Endothelial cell of umbilical vein (primary cell): ENCODE data around the gene TFB2M. TPM values are rescaled to one million over a fixed set of nuclear protein-coding genes. Genes with fewer than 3 reads are reported as not detected.

ENCODE experiments used
- BruUV-seq: library from RNA; stranded (reverse); fragments of 400-500 nt; replicated peaks from 2 replicates; lab custom pipeline; 2021; lab: Mats Ljungman, UMichigan
- CTCF ChIA-PET: fragments of 300-600, 350-600 bp; sonication (Branson Sonifier 250); formaldehyde crosslinking; loops from one replicate; lab custom pipeline; 2021; ENCODE audit warnings: antibody characterized with exemption, inconsistent platforms; lab: Charles Lee
- POLR2A ChIA-PET: fragments of 300-600, 350-600 bp; sonication (Branson Sonifier 250); formaldehyde crosslinking; loops from one replicate; lab custom pipeline; 2021; ENCODE audit warnings: antibody characterized with exemption, inconsistent platforms; lab: Charles Lee
- DNase-seq: peaks from one replicate; pipeline ENCODE4 v3.0.0-alpha.2; 2011; ENCODE audit warnings: low read depth, low spot score
- FAIRE-seq: peaks from 2 replicates; lab custom pipeline; 2011; peaks lifted over from hg19 to GRCh38; lab: Jason Lieb, UNC
- H2AFZ ChIP-seq: 2 replicates; pipeline ENCODE4 v1.6.0; 2012; ENCODE audit warnings: low read depth, low read length, control low read depth, inconsistent platforms
- H3K27ac ChIP-seq: 2 replicates; pipeline ENCODE4 v1.5.1; 2011; ENCODE audit warnings: low read depth, mild to moderate bottlenecking, control low read depth, low read length, moderate library complexity; ENCODE audit not compliant: insufficient read depth
- H3K27me3 ChIP-seq, 2 experiments: 2 replicates each; pipeline versions ENCODE4 v1.6.0 to v1.6.1; 2011; ENCODE audit warnings: low read length in 2 of 2, mixed read lengths in 1 of 2; ENCODE audit not compliant: control insufficient read depth in 2 of 2, insufficient read depth in 2 of 2
- H3K36me3 ChIP-seq, 2 experiments: 2 replicates in 1 of 2; 3 replicates in 1 of 2; pipeline ENCODE4 v1.5.1; 2011; ENCODE audit warnings: low read length in 2 of 2, mild to moderate bottlenecking in 1 of 2, moderate library complexity in 1 of 2; ENCODE audit not compliant: control insufficient read depth in 2 of 2, insufficient read depth in 2 of 2; ENCODE audit errors: extremely low read depth in 1 of 2
- H3K4me1 ChIP-seq: 3 replicates; pipeline ENCODE4 v1.5.1; 2011; ENCODE audit warnings: mild to moderate bottlenecking, low read length; ENCODE audit not compliant: control insufficient read depth, insufficient read depth; ENCODE audit errors: extremely low read depth
- H3K4me2 ChIP-seq: 2 replicates; pipeline ENCODE4 v1.6.1; 2011; ENCODE audit warnings: low read length, control low read depth, mixed read lengths; ENCODE audit not compliant: insufficient read depth
- H3K4me3 ChIP-seq, 3 experiments: fragments of 200-600 bp in 1 of 3; sonication (generic), shearing (Covaris generic) in 1 of 3; replicated peaks in 1 of 3; 2 replicates each; pipeline ENCODE4 v1.5.1; 2011 to 2016; ENCODE audit warnings: control low read depth in 3 of 3, low read length in 3 of 3, mild to moderate bottlenecking in 2 of 3, inconsistent platforms in 1 of 3, low read depth in 1 of 3, moderate library complexity in 1 of 3; ENCODE audit not compliant: insufficient read depth in 1 of 3
- H3K79me2 ChIP-seq: 2 replicates; pipeline ENCODE4 v1.6.0; 2012; ENCODE audit warnings: low read length, inconsistent platforms; ENCODE audit not compliant: control insufficient read depth, insufficient read depth
- H3K9ac ChIP-seq: replicated peaks from 2 replicates; pipeline ENCODE3; 2011; ENCODE audit warnings: low read length, control low read depth; ENCODE audit not compliant: insufficient read depth; ENCODE audit errors: extremely low read depth
- H3K9me1 ChIP-seq: replicated peaks from 3 replicates; pipeline ENCODE4 v1.6.0; 2011; ENCODE audit warnings: mild to moderate bottlenecking, low read length; ENCODE audit not compliant: control insufficient read depth, insufficient read depth; ENCODE audit errors: extremely low read depth
- H3K9me3 ChIP-seq: replicated peaks from 2 replicates; pipeline ENCODE4 v1.5.1; 2012; ENCODE audit warnings: low read length, inconsistent platforms; ENCODE audit not compliant: control insufficient read depth, insufficient read depth
- H4K20me1 ChIP-seq: replicated peaks from 2 replicates; pipeline ENCODE3; 2011; ENCODE audit warnings: mild to moderate bottlenecking, low read length; ENCODE audit not compliant: control insufficient read depth, insufficient read depth; ENCODE audit errors: extremely low read depth
- EZH2 ChIP-seq: IDR thresholded peaks from 2 replicates; pipeline ENCODE4 v1.6.1; 2012; ENCODE audit warnings: borderline replicate concordance, low read depth, mild to moderate bottlenecking, moderate library complexity, low read length, inconsistent platforms; ENCODE audit not compliant: severe bottlenecking
- POLR2A ChIP-seq: IDR thresholded peaks from 2 replicates; pipeline ENCODE4 v1.6.1; 2012; ENCODE audit warnings: low read depth, mild to moderate bottlenecking, control low read depth, low read length
- POLR2AphosphoS5 ChIP-seq: IDR thresholded peaks from 2 replicates; pipeline ENCODE4 v1.6.1; 2012; ENCODE audit warnings: low read depth, mild to moderate bottlenecking, control low read depth, low read length, moderate library complexity; ENCODE audit not compliant: insufficient read depth
- dilution Hi-C: fragments of 300-500 bp; cut with MboI; formaldehyde crosslinking; loops from one replicate; pipeline ENCODE4 v1.15.0; 2019; ENCODE audit warnings: low sequenced_read_pairs; ENCODE audit not compliant: extremely low pct_ligation_motif_present
- intact Hi-C: fragments of 100-400 bp; cut with micrococcal nuclease; formaldehyde crosslinking; loops from one replicate; pipeline ENCODE4 v1.10.0; 2022
- polyA plus RNA-seq, 4 experiments: library from polyadenylated mRNA; depleted of rRNA in 3 of 4; stranded (reverse) in 3 of 4; unstranded in 1 of 4; fragments of >200 nt; gene quantifications; 2 replicates each; pipeline versions ENCODE4 v1.2.1 to v1.2.3, GENCODE V29; 2011 to 2012; ENCODE audit warnings: missing spikeins in 1 of 4
- total RNA-seq: library from RNA; stranded (reverse); gene quantifications from 2 replicates; pipeline ENCODE4 v1.2.3, GENCODE V29; 2021
- TF ChIP-seq, protein P1 (sequence below), 2 donors: IDR thresholded peaks; 1 replicate in 1 of 2; 2 replicates in 1 of 2; pipeline ENCODE4 v1.5.1; 2011; ENCODE audit warnings: low read length in 2 of 2, mild to moderate bottlenecking in 2 of 2, moderate library complexity in 2 of 2, control low read depth in 1 of 2, inconsistent platforms in 1 of 2, low read depth in 1 of 2; ENCODE audit not compliant: insufficient read depth in 1 of 2; ENCODE audit errors: extremely low read depth in 1 of 2

Gene TFB2M
- total and polyA plus RNA-seq, 2 donors (not counting 3 experiments of a cell fraction or from before 2014, with no cell fraction given), result 8.4 to 14.8 TPM

DNA sequence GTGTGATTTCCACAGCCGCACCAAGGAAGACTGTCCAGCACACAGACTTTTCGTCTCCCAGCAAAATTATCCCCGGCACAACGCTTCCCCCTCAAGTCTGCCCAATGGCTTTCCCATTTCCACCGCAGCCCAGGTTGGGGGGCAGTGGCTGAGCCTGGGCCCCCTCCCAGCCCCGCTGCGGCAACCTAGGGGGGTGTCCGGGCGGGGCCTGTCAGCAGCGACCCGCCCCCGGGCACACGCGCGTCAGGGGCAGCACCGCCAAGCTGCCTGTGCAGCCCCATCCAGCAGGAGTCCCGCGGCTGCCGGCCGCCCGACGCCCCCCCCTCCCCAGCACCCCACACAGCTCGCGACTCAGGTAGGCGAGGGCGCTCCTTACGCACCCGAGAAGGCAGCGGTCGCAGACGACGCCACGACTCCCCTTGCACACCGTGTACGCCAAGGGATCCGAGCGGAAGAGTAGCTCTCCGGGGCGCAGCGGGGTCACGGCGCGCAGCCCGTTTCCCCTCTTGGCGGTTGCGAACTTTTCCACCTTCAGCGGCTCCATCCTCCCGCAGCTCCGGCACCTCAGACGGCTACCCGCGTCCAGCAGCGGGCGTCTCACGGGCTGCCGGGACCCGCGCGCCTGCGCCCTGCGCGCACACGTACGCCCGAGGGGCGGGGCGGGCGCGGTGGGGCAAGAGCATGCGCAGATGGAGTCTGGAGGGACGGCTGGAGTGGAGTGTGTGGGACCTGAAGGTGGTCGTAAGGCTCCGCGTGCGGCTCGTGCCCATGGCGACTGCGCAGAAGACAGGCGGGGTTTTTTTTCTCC is 59.2 kb downstream of the TFB2M start, which contains the start of gene SMYD3:
TSS of gene SMYD3 (minus strand) at position 606 of the 808 bp plus-strand sequence.
- Histone ChIP-seq H3K4me3 (peak within 1 kb of the TSS; percentile 35 to 80 (median 45)), H3K4me2 (peak within 1 kb of the TSS; percentile 61), H2AFZ (peak within 1 kb of the TSS; percentile 93), H3K27me3 (no peaks in the 10 kb centered on the region), H3K9me1 (no peaks in the 10 kb centered on the region), H3K9me3 (no peaks in the 10 kb centered on the region), H3K27ac (no peak within 1 kb of the TSS), H3K36me3 (no peaks in the 10 kb centered on the region), H3K4me1 (peaks cover 14% of the 10 kb centered on the region), H3K9ac (no peak within 1 kb of the TSS), H3K79me2 (peaks cover 4% of the 10 kb centered on the region), H4K20me1 (no peaks in the 10 kb centered on the region)
- intact Hi-C loops (loop anchor here (1.0 to 2.0 kb wide), 2 partner anchors 60 to 102 kb away; partner anchors contain the start of genes CNST and TFB2M), dilution Hi-C loops (no loop called here)
- CTCF ChIA-PET, result interaction anchor here (0.8 to 1.8 kb wide), 7 partner anchors 9 to 217 kb away, joined by 3 to 13 read pairs (median 4); partner anchors contain the start of gene SCCPDH
- BruUV-seq, result no TSS peak
- TF ChIP-seq POLR2A (peak; percentile 69), EZH2 (no peak), POLR2AphosphoS5 (peak; percentile 59)
- TF ChIP-seq, protein P1, sequence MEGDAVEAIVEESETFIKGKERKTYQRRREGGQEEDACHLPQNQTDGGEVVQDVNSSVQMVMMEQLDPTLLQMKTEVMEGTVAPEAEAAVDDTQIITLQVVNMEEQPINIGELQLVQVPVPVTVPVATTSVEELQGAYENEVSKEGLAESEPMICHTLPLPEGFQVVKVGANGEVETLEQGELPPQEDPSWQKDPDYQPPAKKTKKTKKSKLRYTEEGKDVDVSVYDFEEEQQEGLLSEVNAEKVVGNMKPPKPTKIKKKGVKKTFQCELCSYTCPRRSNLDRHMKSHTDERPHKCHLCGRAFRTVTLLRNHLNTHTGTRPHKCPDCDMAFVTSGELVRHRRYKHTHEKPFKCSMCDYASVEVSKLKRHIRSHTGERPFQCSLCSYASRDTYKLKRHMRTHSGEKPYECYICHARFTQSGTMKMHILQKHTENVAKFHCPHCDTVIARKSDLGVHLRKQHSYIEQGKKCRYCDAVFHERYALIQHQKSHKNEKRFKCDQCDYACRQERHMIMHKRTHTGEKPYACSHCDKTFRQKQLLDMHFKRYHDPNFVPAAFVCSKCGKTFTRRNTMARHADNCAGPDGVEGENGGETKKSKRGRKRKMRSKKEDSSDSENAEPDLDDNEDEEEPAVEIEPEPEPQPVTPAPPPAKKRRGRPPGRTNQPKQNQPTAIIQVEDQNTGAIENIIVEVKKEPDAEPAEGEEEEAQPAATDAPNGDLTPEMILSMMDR (IDR thresholded peaks at IDR 0.05; ENCODE audit: extremely low read depth in 1 of 2, insufficient read depth in 1 of 2, low read depth in 1 of 2, low read length in 2 of 2), result peak in 1 of 2 donors; percentile 9
- FAIRE-seq (peak; percentile 82), DNase-seq (peak; percentile 90)
- POLR2A ChIA-PET, result interaction anchor here (0.7 kb wide), 1 partner anchor 174 kb away, joined by 5 read pairs; no protein-coding TSS in a partner anchor
